GM12891 (cell line): ENCODE measurements around the gene KIF5C.

Experiments
- PAX5 ChIP-seq: IDR thresholded peaks from 2 replicates; pipeline ENCODE4 v1.6.1; 2011; ENCODE audit warnings: low read length, moderate library complexity, mild to moderate bottlenecking; ENCODE audit not compliant: insufficient read depth, severe bottlenecking
- POLR2A ChIP-seq: IDR thresholded peaks from 2 replicates; pipeline ENCODE4 v1.6.1; 2011; ENCODE audit warnings: low read depth, low read length, control low read depth
- POLR2AphosphoS5 ChIP-seq: IDR thresholded peaks from 2 replicates; pipeline ENCODE4 v1.6.1; 2011; ENCODE audit warnings: low read depth, low read length, control low read depth
- TAF1 ChIP-seq: IDR thresholded peaks from 2 replicates; pipeline ENCODE4 v1.6.1; 2011; ENCODE audit warnings: low read depth, low read length, control low read depth

- TF ChIP-seq POLR2A: no peak
- TF ChIP-seq POLR2AphosphoS5: no peak
- TF ChIP-seq TAF1: no peak
- TF ChIP-seq PAX5: no peak
Observed at GRCh38 chr2:148948868-148949267, 73.8 kb downstream of the KIF5C start.
